Keratinocyte (primary cell): Measurements from ENCODE around the gene RETREG3. TPM values are rescaled to one million over a fixed set of nuclear protein-coding genes. Genes with fewer than 3 reads are reported as not detected.

ENCODE experiments used
- DNase-seq: peaks from one replicate; pipeline ENCODE4 v3.0.0-alpha.2; 2011; ENCODE audit warnings: low read depth, missing footprints, low spot score
- FAIRE-seq: peaks from 2 replicates; lab custom pipeline; 2011; peaks lifted over from hg19 to GRCh38; lab: Jason Lieb, UNC
- H2AFZ ChIP-seq: 2 replicates; pipeline ENCODE4 v1.6.0; 2012; ENCODE audit warnings: low read length, control low read depth, inconsistent platforms; ENCODE audit not compliant: control insufficient read depth
- H3K27ac ChIP-seq: 2 replicates; pipeline ENCODE4 v1.5.1; 2011; ENCODE audit warnings: low read length; ENCODE audit not compliant: control insufficient read depth, insufficient read depth
- H3K27me3 ChIP-seq: 3 replicates; pipeline ENCODE4 v1.6.0; 2011; ENCODE audit warnings: low read length; ENCODE audit not compliant: control insufficient read depth, insufficient read depth; ENCODE audit errors: extremely low read depth
- H3K36me3 ChIP-seq, 2 experiments: 2 replicates in 1 of 2; 3 replicates in 1 of 2; pipeline ENCODE4 v1.5.1; 2011; ENCODE audit warnings: low read length in 2 of 2, mild to moderate bottlenecking in 1 of 2; ENCODE audit not compliant: control insufficient read depth in 2 of 2, insufficient read depth in 2 of 2; ENCODE audit errors: extremely low read depth in 1 of 2
- H3K4me1 ChIP-seq: 3 replicates; pipeline ENCODE4 v1.5.1; 2011; ENCODE audit warnings: low read length; ENCODE audit not compliant: control insufficient read depth, insufficient read depth; ENCODE audit errors: extremely low read depth
- H3K4me2 ChIP-seq: 3 replicates; pipeline ENCODE4 v1.6.0; 2011; ENCODE audit warnings: low read depth, low read length; ENCODE audit not compliant: control insufficient read depth, insufficient read depth; ENCODE audit errors: extremely low read depth
- H3K4me3 ChIP-seq, 3 experiments: fragments of 200-600 bp in 1 of 3; sonication (generic) in 1 of 3; 2 replicates in 2 of 3; 3 replicates in 1 of 3; pipeline ENCODE4 v1.5.1; 2011 to 2016; ENCODE audit warnings: low read length in 3 of 3, mild to moderate bottlenecking in 3 of 3, control low read depth in 2 of 3, inconsistent platforms in 1 of 3, low read depth in 1 of 3, mixed read lengths in 1 of 3, mixed run types in 1 of 3, moderate library complexity in 1 of 3; ENCODE audit not compliant: control insufficient read depth in 2 of 3, insufficient read depth in 2 of 3; ENCODE audit errors: extremely low read depth in 1 of 3
- H3K79me2 ChIP-seq: 2 replicates; pipeline ENCODE4 v1.6.0; 2012; ENCODE audit warnings: low read length; ENCODE audit not compliant: control insufficient read depth, insufficient read depth
- H3K9ac ChIP-seq: 3 replicates; pipeline ENCODE4 v1.6.0; 2011; ENCODE audit warnings: low read length; ENCODE audit not compliant: control insufficient read depth, insufficient read depth; ENCODE audit errors: extremely low read depth
- H3K9me1 ChIP-seq: 3 replicates; pipeline ENCODE4 v1.6.0; 2011; ENCODE audit warnings: low read length; ENCODE audit not compliant: control insufficient read depth, insufficient read depth; ENCODE audit errors: extremely low read depth
- H3K9me3 ChIP-seq: 2 replicates; pipeline ENCODE4 v1.5.1; 2012; ENCODE audit warnings: low read depth, low read length; ENCODE audit not compliant: control insufficient read depth
- H4K20me1 ChIP-seq: 3 replicates; pipeline ENCODE4 v1.6.0; 2011; ENCODE audit warnings: low read length; ENCODE audit not compliant: control insufficient read depth, insufficient read depth; ENCODE audit errors: extremely low read depth
- CTCF ChIP-seq, 3 experiments: IDR thresholded peaks in 1 of 3; conservative IDR thresholded peaks in 1 of 3; optimal IDR thresholded peaks in 1 of 3; 2 replicates in 2 of 3; 3 replicates in 1 of 3; pipeline versions ENCODE3 to v1.5.1; 2011; ENCODE audit warnings: low read length in 3 of 3, mild to moderate bottlenecking in 3 of 3, moderate library complexity in 2 of 3, control low read depth in 1 of 3, inconsistent platforms in 1 of 3; ENCODE audit not compliant: insufficient read depth in 2 of 3; ENCODE audit errors: extremely low read depth in 1 of 3
- EZH2 ChIP-seq: IDR thresholded peaks from one replicate; pipeline ENCODE4 v1.6.1; 2012; ENCODE audit warnings: inconsistent platforms, mild to moderate bottlenecking, low read length, moderate library complexity
- dilution Hi-C: fragments of 300-500 bp; cut with MboI; formaldehyde crosslinking; loops from one replicate; pipeline ENCODE4 v1.7.0; 2020; ENCODE audit warnings: low sequenced_read_pairs; ENCODE audit not compliant: extremely low pct_ligation_motif_present
- polyA plus RNA-seq, 5 experiments: library from polyadenylated mRNA; depleted of rRNA in 3 of 5; stranded (reverse) in 3 of 5; stranded (forward) in 1 of 5; unstranded in 1 of 5; fragments of >200 nt; gene quantifications; 1 replicate in 1 of 5; 2 replicates in 3 of 5; 3 replicates in 1 of 5; pipeline versions ENCODE4 v1.2.1 to v1.2.3, GENCODE V29; 2011 to 2012; ENCODE audit warnings: missing spikeins in 2 of 5, low read depth in 1 of 5, low replicate concordance in 1 of 5

The RETREG3 gene
- polyA plus RNA-seq, 1 donor (not counting 4 experiments of a cell fraction or from before 2014, with no cell fraction given): 25.2 TPM

- no peak for DNase-seq
- no peak overlapping the region for H3K27ac ChIP-seq
- no peaks in the 10 kb centered on the region for H3K27me3 ChIP-seq
- H3K9ac ChIP-seq: no peak overlapping the region
- H3K4me3 ChIP-seq: no peak overlapping the region
- no peak for FAIRE-seq
- H3K4me1 ChIP-seq: peaks cover 11% of the 10 kb centered on the region
- dilution Hi-C loops: no loop called here
- H3K36me3 ChIP-seq: no peaks in the 10 kb centered on the region
- no peaks in the 10 kb centered on the region for H3K9me3 ChIP-seq
- H2AFZ ChIP-seq: no peak overlapping the region
- no peaks in the 10 kb centered on the region for H3K79me2 ChIP-seq
- no peaks in the 10 kb centered on the region for H4K20me1 ChIP-seq
- TF ChIP-seq CTCF (optimal IDR thresholded peaks at IDR 0.05 in 1 of 3, IDR thresholded peaks at IDR 0.05 in 1 of 3, conservative IDR thresholded peaks at IDR 0.05 in 1 of 3; ENCODE audit: extremely low read depth in 1 of 3, insufficient read depth in 2 of 3, low read length in 3 of 3) (no peak), EZH2 (no peak)
- H3K9me1 ChIP-seq: no peaks in the 10 kb centered on the region
- no peak overlapping the region for H3K4me2 ChIP-seq
These were observed 42.2 kb upstream of the RETREG3 start for GRCh38 chr17:42651392-42651791.

- no peaks in the 10 kb centered on the region for H3K79me2 ChIP-seq
- DNase-seq: no peak
- H3K4me2 ChIP-seq: no peak overlapping the region
- no peaks in the 10 kb centered on the region for H3K9me3 ChIP-seq
- TF ChIP-seq EZH2 (no peak), CTCF (optimal IDR thresholded peaks at IDR 0.05 in 1 of 3, IDR thresholded peaks at IDR 0.05 in 1 of 3, conservative IDR thresholded peaks at IDR 0.05 in 1 of 3; ENCODE audit: extremely low read depth in 1 of 3, insufficient read depth in 2 of 3, low read length in 3 of 3) (no peak)
- H3K9ac ChIP-seq: no peak overlapping the region
- no peaks in the 10 kb centered on the region for H3K4me1 ChIP-seq
- no peaks in the 10 kb centered on the region for H3K27me3 ChIP-seq
- dilution Hi-C loops: no loop called here
- FAIRE-seq: no peak
- no peak overlapping the region for H2AFZ ChIP-seq
- no peak overlapping the region for H3K27ac ChIP-seq
- no peaks in the 10 kb centered on the region for H3K9me1 ChIP-seq
- H4K20me1 ChIP-seq: no peaks in the 10 kb centered on the region
- no peak overlapping the region for H3K4me3 ChIP-seq
- no peaks in the 10 kb centered on the region for H3K36me3 ChIP-seq
These were observed 38.6 kb upstream of the RETREG3 start for GRCh38 chr17:42647778-42648177.
